Cerebellar cortex (tissue), 1 donor: ENCODE data around the gene HSPD1.

Experiments used
- DNase-seq: peaks from one replicate; pipeline ENCODE4 v3.0.0-alpha.2; 2015; ENCODE audit warnings: low spot score

HSPD1 gene

DNA sequence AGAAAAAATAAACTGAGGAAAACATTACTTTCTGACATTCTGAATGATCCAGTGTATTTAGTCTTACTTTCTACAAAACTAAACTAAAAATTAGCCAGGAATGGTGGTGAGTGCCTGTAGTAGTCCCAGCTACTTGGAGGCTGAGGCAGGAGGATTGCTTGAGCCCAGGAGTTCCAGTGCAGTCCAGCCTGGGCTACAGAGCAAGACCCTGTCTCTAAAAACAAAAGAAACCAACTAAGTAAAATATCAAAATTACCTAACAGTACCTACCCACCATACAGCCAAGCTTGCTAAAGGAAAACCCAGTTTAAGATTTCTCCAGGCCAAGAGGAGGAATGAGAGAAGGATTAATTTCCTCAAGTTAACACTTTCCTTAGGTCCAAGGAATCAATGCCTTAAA, 2.9 kb downstream of the HSPD1 start:
- no peak for DNase-seq

DNA sequence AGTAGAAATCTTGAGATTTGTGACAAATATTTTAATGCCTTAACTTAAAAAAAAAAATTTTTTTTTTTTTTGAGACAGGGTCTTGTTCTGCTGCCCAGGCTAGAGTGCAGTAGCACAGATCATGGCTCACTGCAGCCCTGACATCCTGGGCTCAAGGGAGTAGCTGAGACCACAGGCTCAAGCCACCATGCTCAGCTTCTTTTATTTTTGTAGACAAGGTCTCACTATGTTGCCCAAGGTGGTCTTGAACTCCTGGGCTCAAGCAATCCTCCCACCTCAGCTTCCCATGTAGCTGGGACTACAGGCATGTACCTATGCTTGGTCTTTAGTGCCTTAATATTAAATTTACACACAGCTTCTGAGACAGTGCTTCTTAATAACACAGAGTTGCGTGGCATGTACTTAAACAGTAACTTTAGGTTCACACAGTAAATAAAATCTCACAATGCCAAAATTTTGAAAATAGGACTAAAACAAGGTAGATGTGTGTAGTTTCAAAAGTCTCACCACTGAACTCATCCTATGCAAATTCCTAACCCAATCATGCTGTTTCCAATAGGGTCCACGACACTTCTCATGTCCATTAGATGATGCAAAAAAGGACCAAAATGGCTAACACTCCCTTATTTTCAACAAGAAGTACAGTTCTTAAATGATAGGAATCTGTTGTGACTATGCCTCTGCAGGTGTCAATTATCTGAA, 4.1 kb downstream of the HSPD1 start:
- DNase-seq = no peak

DNA sequence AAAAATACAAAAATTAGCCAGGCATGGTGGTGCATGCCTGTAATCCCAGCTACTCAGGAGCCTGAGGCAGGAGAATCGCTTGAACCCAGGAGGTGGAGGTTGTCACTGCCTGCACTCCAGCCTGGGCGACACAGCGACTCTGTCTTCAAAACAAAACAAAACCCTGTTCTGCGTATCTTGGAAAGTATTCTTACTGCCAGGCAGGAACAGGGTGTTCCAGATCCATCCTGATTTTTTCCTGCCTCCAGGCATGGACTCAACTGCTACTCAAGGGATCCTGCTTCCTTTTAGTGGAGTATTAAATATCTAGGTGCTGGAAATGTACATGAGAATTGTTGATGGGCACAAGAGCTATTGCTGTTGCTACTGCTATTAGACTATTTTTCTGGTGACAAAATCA, 12.3 kb downstream of the HSPD1 start:
- no peak for DNase-seq

DNA sequence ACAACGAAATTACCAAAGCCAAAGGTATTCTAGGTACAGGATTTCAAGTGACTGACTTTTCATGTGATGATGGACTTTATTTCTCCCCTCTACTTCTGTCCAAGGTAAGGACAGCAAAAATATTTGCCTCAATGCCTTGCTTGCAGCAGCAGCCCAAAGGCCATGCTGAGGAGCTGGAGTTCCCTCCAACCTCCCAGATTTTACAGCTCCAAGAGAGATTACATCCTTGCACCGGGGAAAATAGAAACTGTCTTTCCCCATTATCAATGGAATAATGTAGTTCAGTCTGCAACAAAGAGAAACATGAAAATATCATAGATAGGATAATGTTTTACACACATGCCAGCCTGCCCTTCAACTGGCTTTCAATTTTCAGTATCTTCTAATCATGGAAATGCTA, 13.5 kb downstream of the HSPD1 start:
- DNase-seq = no peak

DNA sequence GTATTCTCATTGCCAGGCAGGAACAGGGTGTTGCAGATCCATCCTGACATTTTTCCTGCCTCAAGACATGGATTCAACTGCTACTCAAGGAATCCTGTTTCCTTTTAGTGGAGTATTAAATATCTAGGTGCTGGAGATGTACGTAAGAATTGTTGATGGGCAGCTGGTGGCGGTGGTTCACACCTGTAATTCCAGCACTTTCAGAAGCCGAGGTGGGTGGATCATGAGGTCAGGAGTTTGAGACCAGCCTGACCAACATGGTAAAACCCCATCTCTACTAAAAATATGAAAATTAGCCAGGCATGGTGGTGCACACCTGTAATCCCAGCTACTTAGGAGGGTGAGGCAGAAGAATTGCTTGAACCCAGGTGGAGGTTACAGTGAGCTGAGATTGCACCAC, 15.4 kb downstream of the HSPD1 start:
- DNase-seq = peak; percentile 23

DNA sequence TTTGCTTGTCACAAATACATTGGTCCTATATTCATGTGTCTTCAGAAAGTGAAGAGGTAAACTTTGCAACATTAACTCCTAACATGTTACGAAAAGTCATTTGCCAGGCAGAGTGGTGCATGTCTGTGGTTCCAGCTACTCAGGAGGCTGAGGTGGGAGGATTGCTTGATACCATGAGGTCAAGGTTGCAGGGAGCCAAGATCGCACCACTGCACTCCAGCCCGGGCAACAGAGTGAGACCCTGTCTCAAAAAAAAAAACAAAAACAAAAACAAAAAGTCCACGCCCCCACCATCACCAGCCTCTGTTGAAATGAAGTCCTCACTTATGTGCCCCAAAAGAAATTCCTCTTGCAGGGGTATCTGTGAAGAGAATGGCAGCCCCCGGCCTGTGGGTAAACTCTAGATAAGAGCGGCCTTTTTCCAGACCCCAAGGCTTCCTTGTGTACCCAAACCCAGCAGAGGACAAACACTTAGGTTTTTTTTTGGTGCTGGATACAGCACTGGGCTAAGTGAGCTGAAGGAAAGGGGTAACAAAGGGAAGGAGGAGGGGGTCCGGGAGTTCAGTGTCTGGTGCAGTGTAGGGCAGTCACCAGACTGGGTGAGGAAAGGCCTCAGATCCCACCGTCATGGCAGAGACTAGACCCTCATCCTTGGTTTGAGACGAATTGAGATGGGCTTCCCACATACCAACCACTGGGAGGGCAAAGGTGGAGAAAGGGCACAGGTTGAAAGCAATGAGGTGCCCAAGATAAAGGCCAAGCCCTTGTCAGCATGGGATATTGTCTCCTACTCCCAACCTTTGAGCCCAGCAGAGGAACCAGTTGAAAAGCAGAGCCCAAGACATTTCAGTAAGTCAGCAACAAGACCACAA, 19.2 kb downstream of the HSPD1 start:
- DNase-seq = no peak

DNA sequence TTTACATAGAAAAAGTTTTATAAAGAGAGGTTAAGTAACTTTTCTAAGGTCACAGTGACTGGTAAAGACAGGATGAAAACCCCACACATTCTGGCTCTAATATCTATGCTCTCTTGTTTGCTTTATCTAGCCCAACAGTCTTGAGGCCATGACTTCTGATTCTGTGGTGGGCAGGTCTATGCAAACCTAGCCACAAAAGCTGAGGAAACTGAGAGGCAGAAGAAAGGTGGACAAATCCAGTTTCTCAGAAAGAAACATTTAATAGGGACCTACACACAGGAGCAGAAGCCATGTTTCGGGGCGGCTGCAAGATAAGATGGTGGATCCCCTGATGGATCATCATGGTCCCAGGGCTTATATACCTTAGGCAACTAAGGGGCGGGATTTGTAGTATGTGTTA, 21.8 kb downstream of the HSPD1 start:
- no peak for DNase-seq

DNA sequence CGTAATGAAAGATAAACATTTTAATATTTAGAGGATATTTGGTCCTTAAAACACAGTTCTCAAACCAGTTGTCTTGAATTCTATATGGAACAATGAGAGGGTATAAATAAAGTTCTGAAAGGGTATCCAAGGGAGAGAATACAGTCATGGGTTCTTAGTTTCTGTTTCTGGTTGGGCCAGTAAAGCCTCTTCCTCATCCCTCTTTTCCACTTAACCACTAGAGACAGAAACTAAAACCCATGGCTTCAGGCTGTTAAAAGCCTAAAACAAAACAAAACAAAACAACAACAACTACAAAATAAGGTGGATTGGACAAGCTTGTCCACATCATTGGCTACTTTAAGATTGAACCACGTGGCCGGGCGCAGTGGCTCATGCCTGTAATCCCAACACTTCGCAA, 27.5 kb downstream of the HSPD1 start:
- no peak for DNase-seq

DNA sequence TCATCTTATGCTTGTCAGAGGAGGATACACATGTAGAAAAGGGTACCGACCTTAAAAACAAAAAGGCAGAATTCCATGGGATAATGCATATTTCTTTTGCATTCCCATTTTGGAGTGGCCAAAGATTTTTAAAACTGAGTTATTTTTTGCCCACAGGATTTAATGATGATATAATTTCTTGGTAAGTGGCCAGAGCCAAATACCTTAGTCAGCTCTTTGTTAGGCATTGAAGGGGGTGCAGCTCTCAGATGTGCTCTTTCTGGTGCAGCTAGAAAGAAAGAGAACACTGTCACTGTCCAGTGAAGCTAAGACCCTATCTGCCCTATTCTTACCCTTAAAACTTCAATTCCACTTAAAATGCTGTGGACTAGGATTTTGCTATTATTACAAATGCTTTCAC, 35.5 kb downstream of the HSPD1 start:
- no peak for DNase-seq

DNA sequence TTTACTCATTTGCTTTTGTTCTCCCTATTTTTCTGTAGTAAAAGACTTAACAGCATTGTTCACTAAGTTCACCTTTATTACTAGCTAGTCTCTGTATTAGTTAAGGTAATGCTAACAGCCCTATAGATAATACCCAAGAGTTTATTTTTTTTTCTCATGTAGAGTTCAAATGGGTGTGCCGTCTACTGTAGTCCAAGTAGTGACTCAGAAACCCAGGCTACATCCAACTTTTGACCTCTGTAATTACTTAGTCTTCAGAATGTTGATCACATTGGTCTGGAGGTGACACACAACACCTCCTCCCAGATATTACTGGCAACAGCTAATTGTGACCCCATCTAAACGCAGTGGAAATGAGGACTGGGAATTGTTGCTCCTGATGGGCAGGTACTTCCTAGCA, 38.6 kb downstream of the HSPD1 start:
- no peak for DNase-seq

DNA sequence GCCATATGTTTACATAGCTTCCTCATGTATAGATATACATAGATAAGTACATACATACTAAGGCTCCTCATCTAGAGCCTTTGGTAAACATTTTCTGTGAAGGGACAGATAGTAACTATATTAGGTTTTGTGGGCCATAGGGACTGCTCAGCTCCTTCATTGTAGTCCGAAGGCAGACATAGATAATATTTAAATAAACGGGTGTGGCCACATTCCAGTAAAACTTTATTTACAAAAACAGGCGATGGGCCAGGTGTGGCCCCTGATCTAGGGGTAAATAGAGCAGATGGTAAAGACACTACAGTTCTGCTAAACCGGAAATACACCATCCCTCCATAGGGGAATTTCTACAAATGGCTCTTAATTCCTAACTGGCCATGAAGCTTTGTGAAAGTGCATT, 39.0 kb downstream of the HSPD1 start:
- no peak for DNase-seq

DNA sequence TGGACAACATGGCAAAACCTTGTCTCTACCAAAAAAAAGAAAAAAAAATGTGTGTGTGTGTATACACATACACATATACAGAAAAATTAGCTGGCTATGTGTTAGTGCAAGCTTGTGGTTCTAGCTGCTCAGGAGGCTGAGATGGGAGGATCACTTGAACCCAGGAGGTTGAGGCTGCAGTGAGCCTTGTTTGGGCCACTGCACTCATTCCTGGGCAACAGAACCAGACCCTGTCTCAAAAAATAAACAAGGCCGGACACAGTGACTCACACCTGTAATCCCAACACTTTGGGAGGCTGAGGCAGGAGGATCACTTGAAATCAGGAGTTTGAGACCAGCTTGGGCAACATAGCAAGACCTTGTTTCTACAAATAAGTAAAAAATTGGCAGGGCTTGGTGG, 44.2 kb downstream of the HSPD1 start:
- no peak for DNase-seq

DNA sequence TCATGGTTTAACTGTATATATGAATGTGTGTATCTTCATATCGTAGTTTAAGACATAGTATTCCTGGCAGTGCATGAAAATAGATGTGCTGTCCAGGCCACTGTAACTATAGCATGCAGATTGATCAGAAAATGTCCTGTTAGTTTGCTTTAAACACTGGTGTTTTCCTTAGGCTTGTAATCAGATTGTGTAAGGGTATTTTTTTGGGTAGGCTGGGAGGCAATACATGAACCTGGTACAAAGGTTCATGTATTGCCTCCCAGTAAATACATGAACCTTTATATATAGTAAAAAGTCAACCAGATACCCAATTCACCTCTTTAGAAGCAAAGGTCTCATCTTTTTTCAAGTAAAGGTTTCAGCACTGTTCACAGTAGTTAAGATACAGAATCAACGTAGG, 44.7 kb downstream of the HSPD1 start:
- DNase-seq = no peak

DNA sequence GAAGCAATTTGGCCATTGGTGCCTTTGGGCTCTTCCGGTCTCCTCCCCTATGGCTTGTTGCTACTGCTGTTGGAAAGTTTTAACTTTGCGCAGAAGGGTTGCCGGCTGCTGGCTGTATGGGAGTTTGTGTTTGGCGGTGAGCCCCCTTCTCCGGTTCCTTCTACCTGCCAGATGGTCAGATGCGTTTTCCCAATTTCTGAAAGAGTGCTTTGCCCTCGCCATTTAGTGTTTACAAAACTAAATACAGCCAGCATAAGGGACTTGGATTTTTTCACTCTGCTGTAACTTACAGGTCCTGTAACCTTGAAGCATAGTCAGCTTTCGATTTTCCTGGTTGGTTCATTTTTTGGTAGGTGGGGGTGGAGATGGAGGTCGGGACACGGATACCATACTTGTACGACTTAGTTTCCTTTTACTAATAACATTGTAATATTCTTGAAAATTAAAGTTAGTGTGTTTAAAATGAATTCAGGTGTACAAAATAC, 45.7 kb downstream of the HSPD1 start:
- no peak for DNase-seq

DNA sequence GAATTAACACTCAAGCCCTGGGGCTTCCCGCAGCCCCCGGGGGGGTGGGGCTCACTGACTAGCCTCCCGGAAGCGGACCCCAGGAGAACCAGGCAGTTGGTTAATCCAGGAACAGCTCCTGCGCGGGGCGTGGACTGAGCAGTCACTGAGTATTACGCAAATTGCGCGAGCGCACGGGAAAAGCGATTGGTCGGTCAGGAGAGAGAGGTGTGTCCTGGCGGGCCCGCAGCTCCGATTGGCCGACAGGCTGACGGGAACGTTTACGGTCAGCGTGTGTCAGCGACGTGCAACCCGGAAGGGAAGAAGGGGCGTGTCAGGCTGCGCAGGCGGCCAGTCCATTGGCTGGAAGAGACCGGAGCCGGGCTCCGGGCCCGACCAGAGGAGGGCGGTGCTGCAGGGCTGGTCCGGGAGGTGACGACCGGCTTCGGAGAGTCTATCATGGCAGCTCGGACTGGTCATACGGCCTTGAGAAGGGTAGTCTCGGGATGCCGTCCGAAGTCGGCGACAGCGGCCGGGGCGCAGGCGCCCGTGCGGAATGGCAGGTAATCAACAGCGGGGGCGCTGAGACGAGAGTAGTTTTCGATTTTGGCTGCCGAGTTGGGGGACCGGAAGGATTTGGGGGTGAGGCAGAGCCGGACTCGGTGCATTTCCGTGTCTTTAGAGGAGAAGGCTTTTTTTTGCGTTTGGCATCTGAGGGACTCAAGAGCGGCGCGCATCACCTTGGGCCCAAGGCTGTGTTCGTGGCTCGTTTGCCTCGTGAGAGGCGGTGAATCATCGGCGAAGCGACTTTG, 46.3 kb downstream of the HSPD1 start, which contains the start of gene COQ10B:
Gene COQ10B (plus strand): TSS at position 430 of the 791 bp plus-strand sequence. CDS start 9 bp downstream, at position 439.
- peak; percentile 100 for DNase-seq

DNA sequence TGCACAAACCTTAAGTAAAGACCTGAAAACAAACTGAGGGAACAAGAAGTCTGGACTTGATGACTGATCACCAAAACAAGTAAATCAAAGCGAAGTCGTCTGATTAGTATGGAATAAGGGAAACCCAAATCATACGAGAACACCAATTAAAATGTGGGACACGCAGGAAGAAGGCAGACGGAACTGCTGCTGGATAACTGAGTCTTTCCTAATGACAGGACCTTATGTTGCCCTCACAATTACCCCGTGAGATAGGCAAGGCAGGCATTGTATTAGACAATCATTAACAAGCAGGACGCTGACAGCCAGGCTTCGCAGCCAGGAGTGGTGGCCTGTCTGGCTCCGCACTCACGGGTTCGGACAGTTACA, 46.9 kb downstream of the HSPD1 start:
- no peak for DNase-seq

DNA sequence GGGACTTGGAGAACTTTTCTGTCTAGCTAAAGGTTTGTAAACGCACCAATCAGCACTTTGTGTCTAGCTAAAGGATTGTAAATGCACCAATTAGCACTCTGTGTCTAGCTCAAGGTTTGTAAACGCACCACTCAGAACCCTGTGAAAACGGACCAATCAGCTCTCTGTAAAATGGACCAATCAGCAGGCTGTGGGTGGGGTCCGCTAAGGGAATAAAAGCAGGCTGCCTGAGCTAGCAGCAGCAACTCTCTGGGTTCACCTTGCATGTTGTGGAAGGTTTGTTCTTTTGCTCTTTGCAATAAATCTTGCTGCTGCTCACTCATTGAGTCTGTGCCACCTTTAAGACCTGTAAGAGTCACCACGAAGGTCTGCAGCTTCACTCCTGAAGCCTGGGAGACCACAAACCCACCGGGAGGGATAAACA, 48.7 kb downstream of the HSPD1 start:
- DNase-seq = peak; percentile 13

DNA sequence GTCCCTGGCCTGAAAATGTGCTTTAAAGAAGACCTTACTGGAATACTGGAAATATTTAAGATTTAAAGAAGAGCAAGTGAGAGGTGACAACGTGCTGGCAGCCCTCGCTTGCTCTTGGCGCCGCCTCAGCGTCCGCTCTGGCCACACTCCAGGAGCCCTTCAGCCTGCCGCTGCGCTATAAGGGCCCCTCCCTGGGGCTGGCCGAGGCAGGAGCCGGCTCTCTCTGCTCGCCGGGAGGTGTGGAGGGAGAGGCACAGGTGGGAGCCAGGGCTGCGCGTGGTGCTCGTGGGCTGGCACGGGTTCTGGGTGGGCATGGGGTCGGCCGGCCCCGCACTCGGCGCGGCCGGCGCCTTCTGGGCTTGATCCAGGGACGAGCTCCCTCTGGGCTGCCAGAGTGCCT, 49.2 kb downstream of the HSPD1 start:
- DNase-seq = no peak

DNA sequence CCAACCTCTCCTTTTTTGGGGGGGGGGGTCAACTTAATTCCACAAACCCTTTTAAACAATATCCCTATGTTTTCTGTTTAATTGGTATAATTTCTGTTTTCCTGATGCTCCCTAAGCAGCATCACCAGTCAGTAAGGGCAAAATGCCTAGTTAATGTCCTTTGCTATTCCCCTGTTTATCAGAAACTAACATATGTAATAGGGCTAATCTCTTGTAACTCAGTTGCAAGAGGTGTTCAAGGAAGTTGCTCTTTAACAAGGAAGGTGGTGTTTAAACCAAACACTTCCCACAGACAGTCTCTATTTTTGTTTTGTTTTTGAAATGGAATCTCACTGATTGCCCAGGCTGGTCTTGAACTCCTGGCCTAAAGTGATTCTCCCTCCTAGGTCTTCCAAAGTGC, 52.8 kb downstream of the HSPD1 start:
- no peak for DNase-seq

DNA sequence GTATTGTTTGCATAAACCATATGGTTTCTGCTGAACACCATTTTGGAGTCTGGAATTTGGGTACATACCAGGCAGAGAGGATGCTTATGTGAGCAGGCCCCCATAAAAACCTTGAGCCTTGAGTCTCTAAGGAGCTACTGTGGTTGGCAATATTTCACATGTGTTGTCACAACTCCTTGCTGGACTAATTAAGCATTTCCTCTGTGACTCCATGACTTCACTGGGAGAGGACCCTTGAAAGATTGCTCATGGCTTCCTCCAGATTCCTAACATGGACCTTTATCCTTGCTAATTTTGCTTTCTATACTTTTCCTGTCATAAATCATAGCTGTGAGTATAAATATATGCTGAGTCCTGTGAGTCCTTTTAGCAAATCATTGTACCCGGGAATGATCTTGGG, 53.9 kb downstream of the HSPD1 start:
- DNase-seq = no peak

DNA sequence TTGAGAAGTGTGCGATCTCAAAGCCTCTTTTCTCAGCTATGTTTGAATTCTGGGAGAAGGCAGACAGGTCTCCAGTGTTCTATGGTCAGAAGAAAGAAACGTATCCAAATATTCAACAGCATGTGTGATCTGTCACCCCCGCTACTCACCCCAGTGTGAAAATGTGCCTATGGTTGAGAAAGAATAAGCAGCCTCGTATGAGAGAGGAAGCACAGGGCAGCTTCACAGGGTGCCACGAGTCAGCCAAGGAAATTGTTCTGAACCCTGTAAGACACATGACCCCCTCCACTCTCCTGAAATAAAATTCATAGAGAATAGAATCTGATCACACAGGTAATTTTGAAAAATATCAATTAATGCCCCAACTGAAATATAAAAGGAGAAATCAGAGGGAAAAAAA, 56.8 kb downstream of the HSPD1 start:
- no peak for DNase-seq

DNA sequence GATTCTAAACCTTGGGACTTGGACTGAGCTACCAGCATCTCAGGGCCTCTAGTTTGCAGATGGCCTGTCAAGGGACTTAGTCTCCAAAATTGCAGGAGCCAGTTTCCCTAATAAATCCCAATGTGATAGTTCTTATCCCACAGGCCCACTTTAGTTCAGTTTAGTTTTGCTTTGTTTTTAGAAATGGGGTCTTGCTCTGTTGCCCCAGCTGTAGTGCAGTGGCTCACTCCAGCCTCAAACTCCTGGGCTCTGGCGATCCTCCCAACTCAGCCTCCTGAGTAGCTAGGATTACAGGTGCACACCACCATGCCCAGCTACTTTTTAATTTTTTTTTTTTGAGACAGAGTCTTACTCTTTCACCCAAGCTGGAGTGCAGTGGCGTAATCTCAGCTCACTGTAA, 62.3 kb downstream of the HSPD1 start:
- no peak for DNase-seq
